ENCODE measurements around the gene PEX3. TPM values are rescaled to one million over a fixed set of nuclear protein-coding genes. Genes with fewer than 3 reads are reported as not detected.
"Not testable (repeated sequence)": the region's sequence is repeated elsewhere in the genome, so short reads cannot be mapped to it uniquely, and the experiment has no call there.

PEX3 gene
- polyA plus RNA-seq, 4 donors = 33.7 to 45.8 (median 41.9) TPM

DNA sequence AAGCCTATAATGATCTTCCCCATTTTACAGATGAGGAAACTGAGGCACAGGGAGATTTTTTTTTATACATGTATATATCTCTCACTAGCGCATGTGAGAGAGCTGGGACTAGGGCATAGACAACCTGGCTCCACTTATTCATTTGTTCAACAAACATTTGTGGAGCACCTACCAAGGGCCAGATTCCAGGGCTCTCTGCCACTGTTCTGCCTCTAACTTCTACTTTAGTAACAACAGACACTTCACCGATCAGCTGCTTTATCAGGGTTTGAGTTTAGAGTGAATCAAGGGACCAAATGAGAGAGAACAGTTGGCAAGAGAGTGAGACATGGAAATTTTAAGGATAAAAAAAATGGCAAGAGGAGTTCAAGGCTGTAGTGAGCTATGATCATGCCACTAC lies 7.5 kb upstream of the PEX3 start:
- DNase-seq (ENCODE audit: low read depth in 4 of 4, low spot score in 3 of 4) = no peak

DNA sequence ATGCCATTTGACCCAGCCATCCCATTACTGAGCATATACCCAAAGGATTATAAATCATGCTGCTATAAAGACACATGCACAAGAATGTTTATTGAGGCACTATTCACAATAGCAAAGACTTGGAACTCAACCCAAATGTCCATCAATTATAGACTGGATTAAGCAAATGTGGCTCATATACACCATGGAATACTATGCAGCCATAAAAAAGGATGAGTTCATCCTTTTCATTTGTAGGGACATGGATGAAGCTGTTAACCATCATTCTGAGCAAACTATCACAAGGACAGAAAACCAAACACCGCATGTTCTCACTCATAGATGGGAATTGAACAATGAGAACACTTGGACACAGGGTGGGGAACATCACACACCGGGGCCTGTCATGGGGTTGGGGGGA lies 2.7 kb upstream of the PEX3 start:
- DNase-seq (ENCODE audit: low read depth in 4 of 4, low spot score in 3 of 4) = not testable (repeated sequence)

- DNase-seq (ENCODE audit: low read depth in 4 of 4, low spot score in 3 of 4) = no peak
Observed at GRCh38 chr6:143449082-143449713, 1.4 kb upstream of the PEX3 start.

DNA sequence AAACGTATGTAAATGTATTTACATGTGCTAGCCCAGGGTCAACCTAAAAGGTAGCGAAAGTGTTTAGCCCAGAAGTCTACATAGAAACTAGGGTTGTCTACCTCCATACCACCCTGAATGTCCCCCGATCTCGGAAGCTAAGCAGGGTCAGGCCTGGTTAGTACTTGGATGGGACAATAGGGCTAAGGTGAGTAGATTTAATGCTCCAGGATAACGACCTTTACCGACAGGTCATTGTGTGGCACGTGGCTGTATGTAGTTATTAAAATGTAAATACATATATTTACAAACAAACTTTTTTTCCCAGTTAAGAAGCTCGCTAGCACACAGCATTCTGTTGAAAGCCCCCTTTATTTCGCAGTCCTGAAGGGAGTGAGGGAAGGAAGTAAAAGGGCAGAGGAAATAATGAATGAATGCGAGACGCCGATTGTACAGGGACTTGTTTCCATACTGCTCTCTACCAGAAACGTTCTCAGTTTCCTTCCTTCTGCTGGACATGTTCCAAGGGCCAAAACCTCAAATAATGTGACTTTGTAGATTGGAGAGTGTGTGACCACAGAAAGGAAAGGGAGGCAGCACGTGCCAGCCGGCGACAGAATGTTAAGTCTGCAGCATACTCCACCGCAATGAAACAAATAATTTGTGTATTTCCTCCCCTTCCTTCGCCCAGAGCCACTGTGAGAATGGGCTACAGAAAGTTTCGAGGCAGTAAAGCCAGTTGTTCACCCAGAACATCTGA lies 722 bp upstream of the PEX3 start:
- peak in 1 of 4 donors; percentile 26 for DNase-seq (ENCODE audit: low read depth in 4 of 4, low spot score in 3 of 4)

GRCh38 chr6:143451531-143451930 lies 926 bp downstream of the PEX3 start:
- DNase-seq (ENCODE audit: low read depth in 4 of 4, low spot score in 3 of 4) = no peak

GRCh38 chr6:143457563-143458359 lies 7.2 kb downstream of the PEX3 start:
- no peak for DNase-seq (ENCODE audit: low read depth in 4 of 4, low spot score in 3 of 4)

- DNase-seq (ENCODE audit: low read depth in 4 of 4, low spot score in 3 of 4) = no peak
Observed at GRCh38 chr6:143465546-143465945, 14.9 kb downstream of the PEX3 start.

DNA sequence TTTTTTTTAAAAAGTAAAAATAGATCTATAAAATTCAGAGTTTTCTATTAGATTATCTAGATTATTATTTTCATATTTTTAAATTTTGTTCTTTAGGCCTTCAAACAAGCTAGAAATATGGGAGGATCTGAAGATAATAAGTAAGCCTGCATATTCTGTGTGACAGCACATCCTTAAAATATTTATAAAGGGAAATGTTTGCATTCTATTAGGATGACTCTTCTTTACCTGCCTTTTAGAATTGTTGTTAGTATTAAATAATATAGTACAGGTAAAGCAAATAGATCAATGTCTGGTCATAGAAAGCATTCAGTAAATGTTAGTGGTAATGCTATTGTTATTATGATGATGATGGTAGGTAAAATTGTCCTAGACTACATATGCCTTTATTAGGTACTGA lies 17.4 kb downstream of the PEX3 start:
- DNase-seq (ENCODE audit: low read depth in 4 of 4, low spot score in 3 of 4) = no peak

- DNase-seq (ENCODE audit: low read depth in 4 of 4, low spot score in 3 of 4) = not testable (repeated sequence)
Observed at GRCh38 chr6:143468823-143469222, 18.2 kb downstream of the PEX3 start.

GRCh38 chr6:143471822-143472221 lies 21.2 kb downstream of the PEX3 start:
- no peak for DNase-seq (ENCODE audit: low read depth in 4 of 4, low spot score in 3 of 4)

GRCh38 chr6:143476545-143476944 lies 25.9 kb downstream of the PEX3 start:
- DNase-seq (ENCODE audit: low read depth in 4 of 4, low spot score in 3 of 4) = no peak

GRCh38 chr6:143478479-143479062 lies 28.0 kb downstream of the PEX3 start:
- no peak for DNase-seq (ENCODE audit: low read depth in 4 of 4, low spot score in 3 of 4)

DNA sequence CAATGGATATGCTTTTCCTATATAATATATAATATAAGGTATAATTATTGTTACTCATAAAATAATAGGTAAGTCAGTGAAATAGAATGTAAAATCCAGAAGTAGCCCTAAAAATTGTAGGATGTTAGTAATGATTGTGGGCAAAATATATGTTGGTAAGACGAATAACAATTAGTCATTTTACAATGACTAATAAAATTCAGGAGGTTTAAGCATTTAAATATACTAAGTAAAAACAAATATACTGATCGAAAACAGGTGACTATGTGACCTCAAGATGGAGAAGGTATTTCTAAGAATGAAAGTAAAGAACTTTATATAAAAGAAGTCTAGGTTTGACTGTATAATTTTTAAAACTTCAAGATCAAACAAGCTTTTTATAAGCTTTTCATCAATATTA lies 32.0 kb downstream of the PEX3 start:
- no peak for DNase-seq (ENCODE audit: low read depth in 4 of 4, low spot score in 3 of 4)

DNA sequence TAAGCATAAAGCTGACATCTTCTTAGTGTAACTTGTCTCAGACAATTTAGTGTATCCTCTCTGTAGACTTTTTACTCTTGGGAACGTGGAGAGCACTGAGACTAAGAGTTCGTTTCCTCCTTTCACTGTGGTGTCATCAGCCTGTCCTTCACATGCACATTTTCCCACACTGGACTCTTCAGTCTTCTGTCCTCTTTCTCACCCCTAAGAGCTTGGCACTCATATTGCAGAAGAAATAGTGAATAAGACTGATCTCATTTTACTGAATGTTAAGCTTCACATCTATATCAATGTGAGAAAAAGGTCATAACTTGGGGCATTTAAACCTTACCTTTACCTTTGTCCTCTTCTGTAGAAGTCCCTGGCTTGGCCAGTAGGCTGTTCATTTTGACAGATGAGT lies 35.4 kb downstream of the PEX3 start:
- DNase-seq (ENCODE audit: low read depth in 4 of 4, low spot score in 3 of 4) = no peak

- no peak for DNase-seq (ENCODE audit: low read depth in 4 of 4, low spot score in 3 of 4)
Observed at GRCh38 chr6:143486752-143487151, 36.1 kb downstream of the PEX3 start.

GRCh38 chr6:143490244-143490643 lies 39.6 kb downstream of the PEX3 start:
- DNase-seq (ENCODE audit: low read depth in 4 of 4, low spot score in 3 of 4) = no peak

DNA sequence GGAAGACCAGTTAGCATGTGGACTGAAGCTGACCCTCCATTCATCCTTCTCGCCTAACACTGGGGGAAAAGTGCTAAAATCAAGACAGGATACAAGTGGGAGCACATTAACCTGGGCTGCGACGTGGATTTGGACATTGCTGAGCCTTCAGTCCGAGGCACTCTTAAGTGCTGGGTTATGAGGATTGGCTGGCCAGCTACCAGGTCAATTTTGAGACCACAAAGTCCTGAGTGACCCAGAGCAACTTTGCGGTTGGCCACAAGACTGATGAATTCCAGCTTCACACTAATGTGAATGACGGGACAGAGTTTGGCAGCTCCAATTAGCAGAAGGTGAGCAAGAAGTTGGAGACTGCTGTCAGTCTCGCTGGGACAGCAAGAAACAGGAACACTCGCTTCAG lies 40.2 kb downstream of the PEX3 start:
- DNase-seq (ENCODE audit: low read depth in 4 of 4, low spot score in 3 of 4) = no peak

DNA sequence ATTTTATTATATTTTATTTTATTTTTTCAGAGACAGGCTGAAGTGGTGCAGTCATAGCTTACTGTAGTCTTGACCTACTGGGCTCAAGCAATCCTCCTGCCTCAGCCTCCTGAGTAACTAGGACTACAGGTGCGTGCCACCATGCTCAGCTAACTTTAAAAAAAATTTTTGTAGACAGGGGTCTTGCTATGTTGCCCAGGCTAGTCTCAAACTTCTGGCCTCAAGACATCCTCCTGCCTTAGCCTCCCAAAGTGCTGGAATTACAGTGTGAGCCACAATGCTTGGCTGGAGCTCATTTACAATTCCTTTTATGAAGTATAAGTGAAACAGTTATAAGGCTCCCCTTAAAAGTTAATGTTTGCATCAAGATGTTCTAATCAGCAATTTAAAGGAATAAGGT lies 46.4 kb downstream of the PEX3 start:
- no peak for DNase-seq (ENCODE audit: low read depth in 4 of 4, low spot score in 3 of 4)

DNA sequence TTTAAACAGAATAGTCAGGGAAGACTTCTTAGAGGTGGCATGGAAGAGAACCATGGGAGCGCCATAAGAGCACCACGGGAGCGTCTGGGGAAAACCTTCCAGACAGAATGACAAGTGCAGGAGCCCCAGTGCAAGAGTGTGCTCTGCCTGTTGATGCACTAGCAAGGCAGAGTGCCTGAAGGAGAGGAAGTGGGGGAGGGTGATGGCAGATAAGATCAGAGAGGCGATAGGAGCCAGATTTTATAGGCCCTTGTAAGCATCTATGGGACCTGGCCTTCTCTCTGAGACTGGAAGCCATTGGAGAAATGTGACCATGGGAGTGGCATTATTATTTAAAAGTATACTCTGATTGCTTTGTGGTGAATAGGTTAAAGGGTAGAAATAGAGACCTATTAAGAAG lies 47.8 kb downstream of the PEX3 start:
- no peak for DNase-seq (ENCODE audit: low read depth in 4 of 4, low spot score in 3 of 4)

DNA sequence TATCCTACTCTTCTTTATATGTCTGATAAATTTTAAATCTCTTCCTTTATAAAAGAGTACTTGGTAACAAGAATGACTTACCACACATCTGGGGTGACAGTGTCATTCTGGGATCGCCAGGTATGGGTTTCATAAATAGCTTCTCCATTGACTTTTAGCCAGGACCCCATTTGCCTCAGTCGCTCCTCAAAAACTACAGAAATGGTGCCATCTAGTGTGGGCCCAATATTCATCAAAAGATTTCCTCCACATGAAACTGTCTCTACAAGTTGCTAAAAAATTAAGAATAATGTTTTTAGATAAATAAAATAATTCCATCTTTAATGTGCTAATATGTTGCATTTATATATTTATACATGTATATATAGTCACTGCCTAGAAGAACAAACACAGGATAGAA lies 51.2 kb downstream of the PEX3 start:
- no peak for DNase-seq (ENCODE audit: low read depth in 4 of 4, low spot score in 3 of 4)

GRCh38 chr6:143504369-143504768 lies 53.8 kb downstream of the PEX3 start:
- no peak for DNase-seq (ENCODE audit: low read depth in 4 of 4, low spot score in 3 of 4)
